Astrocyte of the cerebellum (primary cell): ENCODE measurements around the gene SLC22A23.

Source experiments
- DNase-seq: peaks from one replicate; pipeline ENCODE4 v3.0.0-alpha.2; 2011; ENCODE audit warnings: low read depth
- H3K4me3 ChIP-seq: 2 replicates; pipeline ENCODE4 v1.5.1; 2011; ENCODE audit warnings: mild to moderate bottlenecking, low read depth, low read length, moderate library complexity
- CTCF ChIP-seq: IDR thresholded peaks from 2 replicates; pipeline ENCODE4 v1.5.1; 2012; ENCODE audit warnings: low read length, low read depth, moderate library complexity, mild to moderate bottlenecking; ENCODE audit errors: missing control alignments
- in situ Hi-C: cut with HindIII; loops from 2 replicates; pipeline ENCODE4 v1.10.0; 2017; ENCODE audit warnings: low sequenced_read_pairs

Gene SLC22A23

DNA sequence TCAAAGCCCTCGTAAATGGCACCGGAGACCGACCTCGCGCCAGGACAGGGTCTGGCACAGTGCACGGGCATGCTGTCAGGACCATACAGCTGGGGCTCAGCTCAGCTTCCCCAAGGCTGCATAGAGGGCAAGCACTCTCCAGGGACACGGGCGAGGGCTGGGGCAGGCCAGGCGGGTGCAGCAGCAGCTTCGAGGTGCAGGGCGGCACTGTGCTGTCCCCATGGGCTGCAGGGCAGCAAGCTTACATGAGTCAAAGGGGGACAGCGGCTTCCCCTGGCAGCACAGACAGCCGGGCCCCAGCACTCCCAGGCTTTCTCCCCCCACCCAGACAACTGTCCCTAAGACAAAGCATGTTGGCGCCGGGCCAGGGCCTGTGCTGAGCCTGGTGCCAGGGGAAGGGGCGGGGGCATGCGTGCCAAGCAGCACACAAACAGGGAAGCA, 172.4 kb downstream of the SLC22A23 start:
- no peak for DNase-seq
- H3K4me3 ChIP-seq = no peak overlapping the region
- TF ChIP-seq CTCF = no peak
- in situ Hi-C loops = loop anchor here (25.0 kb wide), 1 partner anchor 703 kb away; no protein-coding TSS in a partner anchor

GRCh38 chr6:3283641-3284435, 173.0 kb downstream of the SLC22A23 start:
- DNase-seq = no peak
- in situ Hi-C loops = loop anchor here (25.0 kb wide), 1 partner anchor 703 kb away; no protein-coding TSS in a partner anchor
- TF ChIP-seq CTCF = no peak
- H3K4me3 ChIP-seq = no peak overlapping the region

GRCh38 chr6:3283241-3283640, 173.6 kb downstream of the SLC22A23 start:
- TF ChIP-seq CTCF = no peak
- no peak overlapping the region for H3K4me3 ChIP-seq
- DNase-seq = no peak
- in situ Hi-C loops = loop anchor here (25.0 kb wide), 1 partner anchor 704 kb away; no protein-coding TSS in a partner anchor

- in situ Hi-C loops = loop anchor here (25.0 kb wide), 1 partner anchor 705 kb away; no protein-coding TSS in a partner anchor
- TF ChIP-seq CTCF = no peak
- DNase-seq = no peak
- no peak overlapping the region for H3K4me3 ChIP-seq
Observed at GRCh38 chr6:3282476-3283236, 174.2 kb downstream of the SLC22A23 start.

DNA sequence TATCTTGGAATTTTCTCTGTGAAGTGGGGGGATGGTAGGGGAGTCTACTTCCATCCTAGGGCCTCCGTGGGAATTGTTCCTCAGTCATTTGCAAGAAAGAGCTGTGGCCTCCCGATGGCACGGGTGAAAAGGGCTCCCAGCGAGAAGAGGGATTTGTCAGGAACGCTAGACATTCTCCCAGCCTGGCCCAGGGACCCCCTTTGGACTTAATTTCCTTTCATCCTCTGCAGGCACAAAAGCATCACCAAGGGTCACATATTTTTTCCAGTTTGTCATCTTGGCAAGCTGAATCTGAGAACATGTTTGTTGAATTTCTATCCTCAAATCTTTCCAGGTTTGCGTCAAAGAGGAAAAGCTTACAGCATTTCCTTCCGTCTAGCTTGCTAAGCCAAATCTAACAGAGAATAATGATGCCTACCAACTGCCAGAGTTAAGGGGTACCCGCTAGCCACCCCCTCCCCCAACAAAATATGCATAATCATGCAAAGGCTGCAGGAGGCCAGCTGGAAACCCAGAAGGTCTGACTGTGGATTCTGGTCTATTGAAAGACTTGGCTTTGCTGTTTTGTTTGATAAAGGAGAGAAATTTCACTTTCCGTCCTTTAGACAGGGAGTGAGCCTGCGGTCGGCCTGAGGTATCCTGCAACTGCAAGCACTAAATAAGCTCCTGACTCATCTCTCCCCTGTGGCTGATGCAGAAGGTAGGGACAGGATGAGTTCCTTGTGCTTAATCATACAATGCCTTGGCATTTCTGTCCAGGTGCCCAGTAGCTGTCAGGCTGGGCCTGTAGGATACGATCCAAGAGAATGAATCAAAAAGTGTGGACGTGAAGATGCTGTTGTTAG, 175.0 kb downstream of the SLC22A23 start:
- no peak for TF ChIP-seq CTCF
- H3K4me3 ChIP-seq = no peak overlapping the region
- DNase-seq = peak; percentile 90
- in situ Hi-C loops = loop anchor here (25.0 kb wide), 1 partner anchor 705 kb away; no protein-coding TSS in a partner anchor
